Neural progenitor cell (in vitro differentiated cells): ENCODE results near the gene RTEL1.

ENCODE experiments used
- EZH2 ChIP-seq: fragments of 200-600 bp; sonication (generic); IDR thresholded peaks from 2 replicates; pipeline ENCODE4 v1.6.1; 2017; ENCODE audit warnings: antibody characterized with exemption, mild to moderate bottlenecking, moderate library complexity
- EZH2phosphoT487 ChIP-seq: fragments of 200-600 bp; sonication (generic); IDR thresholded peaks from 2 replicates; pipeline ENCODE4 v1.6.1; 2017; ENCODE audit warnings: antibody characterized with exemption
- TF ChIP-seq, protein P1 (sequence below): fragments of 200-600 bp; sonication (generic); IDR thresholded peaks from 2 replicates; pipeline ENCODE4 v1.5.1; 2017; ENCODE audit warnings: antibody characterized with exemption, mild to moderate bottlenecking

DNA sequence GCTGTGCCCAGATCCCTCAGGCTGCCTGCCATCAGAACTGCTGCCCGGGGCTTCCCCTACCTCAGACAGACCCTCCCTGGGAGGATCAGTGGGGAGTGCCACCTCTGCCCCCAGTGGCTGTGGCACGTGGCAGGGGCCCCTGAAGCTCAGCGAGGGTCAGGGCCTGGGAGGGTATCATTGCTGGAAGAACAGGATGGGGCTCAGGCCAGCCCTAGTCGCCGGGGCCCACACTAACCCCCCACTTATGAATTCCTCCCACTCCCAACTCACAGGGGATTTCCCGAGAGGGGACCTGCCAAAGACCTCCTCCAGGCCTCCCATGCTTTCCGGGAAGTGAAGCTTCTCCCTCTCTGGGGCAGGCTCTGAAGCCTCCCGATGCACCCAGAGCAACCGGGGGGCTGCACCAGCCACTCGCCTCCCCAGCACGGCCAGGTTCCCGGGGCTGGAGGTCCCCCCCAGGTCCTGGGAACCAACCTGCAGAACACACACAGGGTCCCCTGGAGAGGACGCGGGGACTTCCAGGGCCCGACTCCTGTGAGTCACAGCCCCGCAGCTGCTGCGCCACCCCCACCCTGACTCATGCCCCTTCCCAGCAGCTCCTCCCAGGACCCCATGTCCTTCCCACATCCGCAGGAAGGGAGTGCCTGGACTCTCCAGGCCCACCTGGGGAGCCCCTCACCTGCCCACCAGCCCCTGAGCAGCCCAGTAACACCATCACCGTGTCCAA is 40.8 kb downstream of the RTEL1 start:
- TF ChIP-seq, protein P1, sequence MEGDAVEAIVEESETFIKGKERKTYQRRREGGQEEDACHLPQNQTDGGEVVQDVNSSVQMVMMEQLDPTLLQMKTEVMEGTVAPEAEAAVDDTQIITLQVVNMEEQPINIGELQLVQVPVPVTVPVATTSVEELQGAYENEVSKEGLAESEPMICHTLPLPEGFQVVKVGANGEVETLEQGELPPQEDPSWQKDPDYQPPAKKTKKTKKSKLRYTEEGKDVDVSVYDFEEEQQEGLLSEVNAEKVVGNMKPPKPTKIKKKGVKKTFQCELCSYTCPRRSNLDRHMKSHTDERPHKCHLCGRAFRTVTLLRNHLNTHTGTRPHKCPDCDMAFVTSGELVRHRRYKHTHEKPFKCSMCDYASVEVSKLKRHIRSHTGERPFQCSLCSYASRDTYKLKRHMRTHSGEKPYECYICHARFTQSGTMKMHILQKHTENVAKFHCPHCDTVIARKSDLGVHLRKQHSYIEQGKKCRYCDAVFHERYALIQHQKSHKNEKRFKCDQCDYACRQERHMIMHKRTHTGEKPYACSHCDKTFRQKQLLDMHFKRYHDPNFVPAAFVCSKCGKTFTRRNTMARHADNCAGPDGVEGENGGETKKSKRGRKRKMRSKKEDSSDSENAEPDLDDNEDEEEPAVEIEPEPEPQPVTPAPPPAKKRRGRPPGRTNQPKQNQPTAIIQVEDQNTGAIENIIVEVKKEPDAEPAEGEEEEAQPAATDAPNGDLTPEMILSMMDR: no peak
- TF ChIP-seq EZH2 (no peak), EZH2phosphoT487 (no peak)
